HEK293T (cell line): ENCODE results near the gene NFU1.

Experiments used
- CTCF ChIA-PET: fragments of 350-600 bp; formaldehyde crosslinking; extraction: SDS; loops from one replicate; lab custom pipeline; 2021; ENCODE audit warnings: antibody characterized with exemption, inconsistent platforms; lab: Yijun Ruan, JAX
- POLR2A ChIA-PET: fragments of 350-600 bp; formaldehyde crosslinking; extraction: SDS; loops from one replicate; lab custom pipeline; 2020; ENCODE audit warnings: antibody characterized with exemption, inconsistent platforms; lab: Yijun Ruan, JAX
- DNase-seq: peaks from one replicate; pipeline ENCODE4 v3.0.0; 2012; ENCODE audit warnings: mixed read lengths; ENCODE audit errors: extremely low spot score
- ARNT ChIP-seq: fragments of 450-650 bp; IDR thresholded peaks from 2 replicates; pipeline ENCODE4 v1.6.1; 2017; ENCODE audit warnings: mild to moderate bottlenecking
- BHLHE40 ChIP-seq: fragments of 450-650 bp; IDR thresholded peaks from 2 replicates; pipeline ENCODE4 v1.6.1; 2016; ENCODE audit warnings: mild to moderate bottlenecking, moderate library complexity, borderline replicate concordance
- CTBP1 ChIP-seq: fragments of 450-650 bp; IDR thresholded peaks from 2 replicates; pipeline ENCODE4 v1.6.1; 2016; ENCODE audit warnings: borderline replicate concordance
- ELF4 ChIP-seq: fragments of 450-650 bp; IDR thresholded peaks from 2 replicates; pipeline ENCODE4 v1.6.1; 2017; ENCODE audit warnings: antibody characterized with exemption
- FOXA1 ChIP-seq: fragments of 450-650 bp; IDR thresholded peaks from 2 replicates; pipeline ENCODE4 v1.6.1; 2016; ENCODE audit warnings: mild to moderate bottlenecking
- FOXK2 ChIP-seq: fragments of 450-650 bp; IDR thresholded peaks from 2 replicates; pipeline ENCODE4 v1.6.1; 2016; ENCODE audit warnings: mild to moderate bottlenecking
- FOXM1 ChIP-seq: fragments of 450-650 bp; IDR thresholded peaks from 2 replicates; pipeline ENCODE4 v1.6.1; 2017; ENCODE audit warnings: mild to moderate bottlenecking, borderline replicate concordance
- HDGF ChIP-seq: fragments of 450-650 bp; IDR thresholded peaks from 2 replicates; pipeline ENCODE4 v1.6.1; 2017; ENCODE audit warnings: antibody characterized with exemption, borderline replicate concordance
- L3MBTL2 ChIP-seq: fragments of 450-650 bp; conservative IDR thresholded peaks from 2 replicates; pipeline ENCODE4 v1.6.1; 2016; ENCODE audit warnings: mild to moderate bottlenecking
- LEF1 ChIP-seq: fragments of 450-650 bp; IDR thresholded peaks from 2 replicates; pipeline ENCODE4 v1.6.1; 2017; ENCODE audit warnings: mild to moderate bottlenecking, borderline replicate concordance
- NFRKB ChIP-seq: fragments of 450-650 bp; IDR thresholded peaks from 2 replicates; pipeline ENCODE4 v1.6.1; 2016; ENCODE audit warnings: mild to moderate bottlenecking, moderate library complexity
- PKNOX1 ChIP-seq: fragments of 450-650 bp; IDR thresholded peaks from 2 replicates; pipeline ENCODE4 v1.6.1; 2016
- SP1 ChIP-seq: fragments of 450-650 bp; IDR thresholded peaks from 2 replicates; pipeline ENCODE4 v1.6.1; 2017
- SUZ12 ChIP-seq: fragments of 450-650 bp; IDR thresholded peaks from 2 replicates; pipeline ENCODE4 v1.6.1; 2016; ENCODE audit warnings: mild to moderate bottlenecking
- TARDBP ChIP-seq: fragments of 450-650 bp; IDR thresholded peaks from 2 replicates; pipeline ENCODE4 v1.6.1; 2016
- ZNF384 ChIP-seq: fragments of 450-650 bp; IDR thresholded peaks from 2 replicates; pipeline ENCODE4 v1.6.1; 2016

NFU1 gene

GRCh38 chr2:69477627-69478026 is 40.4 kb upstream of the NFU1 start:
- POLR2A ChIA-PET = no interaction called here
- TF ChIP-seq FOXK2 (no peak), ARNT (no peak)
- CTCF ChIA-PET = interaction anchor here (0.9 kb wide), 1 partner anchor 40 kb away, joined by 3 read pairs; the partner anchor contains the start of gene NFU1
- no peak for DNase-seq

GRCh38 chr2:69474688-69475087 is 37.5 kb upstream of the NFU1 start:
- ChIA-PET POLR2A (no interaction called here), CTCF (no interaction called here)
- no peak for DNase-seq
- TF ChIP-seq CTBP1 (no peak), FOXM1 (no peak)

- ChIA-PET POLR2A (no interaction called here), CTCF (no interaction called here)
- TF ChIP-seq ELF4 = no peak
- no peak for DNase-seq
Observed at GRCh38 chr2:69471793-69472192, 34.6 kb upstream of the NFU1 start.

GRCh38 chr2:69470911-69471310 is 33.7 kb upstream of the NFU1 start:
- CTCF ChIA-PET = no interaction called here
- POLR2A ChIA-PET = no interaction called here
- TF ChIP-seq TARDBP = no peak
- no peak for TF ChIP-seq SP1
- no peak for TF ChIP-seq L3MBTL2
- no peak for TF ChIP-seq PKNOX1
- TF ChIP-seq CTBP1 = no peak
- TF ChIP-seq LEF1 = no peak
- TF ChIP-seq SUZ12 = no peak
- TF ChIP-seq ARNT = no peak
- TF ChIP-seq FOXK2 = no peak
- TF ChIP-seq ZNF384 = no peak
- no peak for TF ChIP-seq BHLHE40
- no peak for TF ChIP-seq FOXA1
- TF ChIP-seq ELF4 = no peak
- no peak for TF ChIP-seq FOXM1
- TF ChIP-seq NFRKB = no peak
- no peak for TF ChIP-seq HDGF
- DNase-seq = no peak

- DNase-seq = no peak
- TF ChIP-seq ARNT = no peak
- no peak for TF ChIP-seq CTBP1
- TF ChIP-seq PKNOX1 = no peak
- no peak for TF ChIP-seq ZNF384
- ChIA-PET POLR2A (no interaction called here), CTCF (no interaction called here)
Observed at GRCh38 chr2:69469784-69470183, 32.5 kb upstream of the NFU1 start.

- no peak for TF ChIP-seq L3MBTL2
- no peak for TF ChIP-seq LEF1
- TF ChIP-seq ELF4 = no peak
- TF ChIP-seq BHLHE40 = no peak
- TF ChIP-seq PKNOX1 = no peak
- TF ChIP-seq NFRKB = no peak
- no peak for TF ChIP-seq SUZ12
- no peak for TF ChIP-seq FOXM1
- TF ChIP-seq ARNT = no peak
- no peak for TF ChIP-seq SP1
- no peak for TF ChIP-seq HDGF
- no peak for TF ChIP-seq FOXA1
- no peak for TF ChIP-seq TARDBP
- no peak for TF ChIP-seq CTBP1
- TF ChIP-seq ZNF384 = no peak
- POLR2A ChIA-PET = no interaction called here
- CTCF ChIA-PET = no interaction called here
- no peak for DNase-seq
Observed at GRCh38 chr2:69469375-69469774, 32.1 kb upstream of the NFU1 start.

GRCh38 chr2:69466728-69467127 is 29.5 kb upstream of the NFU1 start:
- DNase-seq = no peak
- ChIA-PET CTCF (no interaction called here), POLR2A (no interaction called here)
- TF ChIP-seq LEF1 (no peak), HDGF (no peak), BHLHE40 (no peak), PKNOX1 (no peak), ZNF384 (no peak), NFRKB (no peak), FOXM1 (no peak)
